H1 (cell line): ENCODE data around the gene SCARB1. TPM values are rescaled to one million over a fixed set of nuclear protein-coding genes. Genes with fewer than 3 reads are reported as not detected.
A peak's percentile ranks its signal among the peaks of the same experiment; 100 is the strongest.

Experiments used
- CTCF ChIA-PET: fragments of 300-600 bp; sonication (Branson Sonifier 250); formaldehyde crosslinking; loops from one replicate; lab custom pipeline; 2021; ENCODE audit not compliant: partially characterized antibody; lab: Charles Lee
- POLR2A ChIA-PET: fragments of 300-600 bp; sonication (Branson Sonifier 250); formaldehyde crosslinking; loops from one replicate; lab custom pipeline; 2021; ENCODE audit warnings: inconsistent platforms; ENCODE audit not compliant: partially characterized antibody; lab: Charles Lee
- DNase-seq, 2 experiments: peaks; one replicate each; pipeline versions ENCODE4 v3.0.0 to v3.0.0-alpha.2; 2010 to 2022; ENCODE audit warnings: low spot score in 2 of 2, low read depth in 1 of 2, mixed read lengths in 1 of 2
- FAIRE-seq: peaks from 2 replicates; lab custom pipeline; 2011; peaks lifted over from hg19 to GRCh38; lab: Jason Lieb, UNC
- H2AFZ ChIP-seq: 2 replicates; pipeline ENCODE4 v1.8.1; 2012; ENCODE audit warnings: low read length, inconsistent platforms
- H2AK5ac ChIP-seq: 2 replicates; pipeline ENCODE4 v1.6.1; 2013; ENCODE audit warnings: low read depth, low read length
- H2BK120ac ChIP-seq: replicated peaks from 2 replicates; pipeline ENCODE3; 2013; ENCODE audit warnings: low read depth, low read length, inconsistent platforms
- H2BK12ac ChIP-seq: 2 replicates; pipeline ENCODE4 v1.6.1; 2013; ENCODE audit warnings: low read depth, low read length
- H2BK15ac ChIP-seq: 2 replicates; pipeline ENCODE4 v1.6.1; 2013; ENCODE audit warnings: low read length
- H2BK20ac ChIP-seq: 2 replicates; pipeline ENCODE4 v1.6.1; 2013; ENCODE audit warnings: low read length
- H2BK5ac ChIP-seq: 2 replicates; pipeline ENCODE4 v1.6.1; 2013; ENCODE audit warnings: low read depth, low read length
- H3K14ac ChIP-seq: 2 replicates; pipeline ENCODE4 v1.6.1; 2013; ENCODE audit warnings: inconsistent platforms; ENCODE audit not compliant: insufficient read length
- H3K18ac ChIP-seq: 2 replicates; pipeline ENCODE4 v1.6.1; 2013; ENCODE audit warnings: low read length; ENCODE audit errors: extremely low read depth
- H3K23ac ChIP-seq: 2 replicates; pipeline ENCODE4 v1.6.1; 2013; ENCODE audit warnings: inconsistent platforms; ENCODE audit not compliant: insufficient read length
- H3K23me2 ChIP-seq: 2 replicates; pipeline ENCODE4 v1.6.1; 2013; ENCODE audit warnings: low read depth, low read length
- H3K27ac ChIP-seq: 2 replicates; pipeline ENCODE4 v1.6.1; 2011; ENCODE audit warnings: low read depth, low read length, inconsistent platforms
- H3K27me3 ChIP-seq, 4 experiments: replicated peaks in 1 of 4; 1 replicate in 1 of 4; 2 replicates in 3 of 4; pipeline versions ENCODE4 v1.6.1 to v1.8.1; 2011 to 2013; ENCODE audit warnings: low read length in 3 of 4, mild to moderate bottlenecking in 3 of 4, inconsistent platforms in 2 of 4, mixed read lengths in 2 of 4, moderate library complexity in 1 of 4; ENCODE audit not compliant: control insufficient read depth in 3 of 4, insufficient read depth in 3 of 4; ENCODE audit errors: extremely low read depth in 1 of 4
- H3K36me3 ChIP-seq, 4 experiments: 2 replicates each; pipeline versions ENCODE4 v1.6.1 to v1.8.1; 2011 to 2013; ENCODE audit warnings: mild to moderate bottlenecking in 4 of 4, low read length in 3 of 4, moderate library complexity in 2 of 4, control low read depth in 1 of 4, inconsistent platforms in 1 of 4; ENCODE audit not compliant: insufficient read depth in 4 of 4, control insufficient read depth in 2 of 4
- H3K4ac ChIP-seq: replicated peaks from 2 replicates; pipeline ENCODE3; 2013; ENCODE audit warnings: low read length, low read depth, mixed read lengths, inconsistent platforms; ENCODE audit not compliant: insufficient read length
- H3K4me1 ChIP-seq, 4 experiments: replicated peaks in 1 of 4; 1 replicate in 1 of 4; 2 replicates in 3 of 4; pipeline versions ENCODE4 v1.6.1 to v1.8.1; 2011 to 2013; ENCODE audit warnings: low read length in 3 of 4, inconsistent platforms in 2 of 4, mixed read lengths in 1 of 4; ENCODE audit not compliant: insufficient read depth in 4 of 4, control insufficient read depth in 3 of 4
- H3K4me2 ChIP-seq, 2 experiments: 2 replicates each; pipeline versions ENCODE4 v1.6.1 to v1.8.1; 2011 to 2013; ENCODE audit warnings: low read depth in 2 of 2, low read length in 2 of 2, control low read depth in 1 of 2, inconsistent platforms in 1 of 2, mild to moderate bottlenecking in 1 of 2; ENCODE audit not compliant: insufficient read depth in 1 of 2
- H3K4me3 ChIP-seq, 4 experiments: fragments of 200-600, 300-600 bp in 1 of 4; sonication (generic), shearing (Covaris generic), sonication (Bioruptor Twin) in 1 of 4; 2 replicates each; pipeline versions ENCODE4 v1.5.1 to v1.8.1; 2011 to 2016; ENCODE audit warnings: low read length in 4 of 4, low read depth in 3 of 4, control low read depth in 2 of 4, inconsistent platforms in 2 of 4, mild to moderate bottlenecking in 2 of 4, mixed read lengths in 1 of 4, moderate library complexity in 1 of 4; ENCODE audit not compliant: insufficient read depth in 2 of 4; ENCODE audit errors: extremely low read depth in 1 of 4
- H3K56ac ChIP-seq: replicated peaks from 2 replicates; pipeline ENCODE3; 2013; ENCODE audit warnings: low read depth, mild to moderate bottlenecking, mixed read lengths, low read length, inconsistent platforms; ENCODE audit not compliant: insufficient read length
- H3K79me1 ChIP-seq: 2 replicates; pipeline ENCODE4 v1.6.1; 2013; ENCODE audit warnings: low read depth, low read length, control low read depth
- H3K79me2 ChIP-seq, 2 experiments: 2 replicates each; pipeline versions ENCODE4 v1.6.1 to v1.8.1; 2012 to 2013; ENCODE audit warnings: low read length in 2 of 2, mild to moderate bottlenecking in 2 of 2, inconsistent platforms in 1 of 2; ENCODE audit not compliant: insufficient read depth in 2 of 2, control insufficient read depth in 1 of 2
- H3K9ac ChIP-seq, 4 experiments: replicated peaks in 1 of 4; 1 replicate in 1 of 4; 2 replicates in 3 of 4; pipeline versions ENCODE4 v1.6.1 to v1.8.1; 2011 to 2013; ENCODE audit warnings: low read depth in 3 of 4, low read length in 3 of 4, control low read depth in 2 of 4, mild to moderate bottlenecking in 2 of 4, moderate library complexity in 2 of 4, inconsistent platforms in 1 of 4; ENCODE audit errors: extremely low read depth in 1 of 4
- H3K9me3 ChIP-seq, 2 experiments: 2 replicates each; pipeline versions ENCODE4 v1.6.1 to v1.8.1; 2012 to 2013; ENCODE audit warnings: mild to moderate bottlenecking in 2 of 2, moderate library complexity in 2 of 2, control low read depth in 1 of 2, inconsistent platforms in 1 of 2, low read depth in 1 of 2, low read length in 1 of 2, mixed read lengths in 1 of 2; ENCODE audit not compliant: insufficient read depth in 2 of 2
- H4K20me1 ChIP-seq, 2 experiments: replicated peaks in 1 of 2; 2 replicates each; pipeline versions ENCODE3 to v1.8.1; 2011 to 2013; ENCODE audit warnings: inconsistent platforms in 2 of 2, low read length in 2 of 2, mild to moderate bottlenecking in 1 of 2; ENCODE audit not compliant: insufficient read depth in 2 of 2, control insufficient read depth in 1 of 2
- H4K5ac ChIP-seq: 2 replicates; pipeline ENCODE4 v1.6.1; 2013; ENCODE audit warnings: low read length, low read depth, mixed read lengths, inconsistent platforms; ENCODE audit not compliant: insufficient read length
- H4K8ac ChIP-seq: 2 replicates; pipeline ENCODE4 v1.8.0; 2013; ENCODE audit warnings: mild to moderate bottlenecking, moderate library complexity, low read length, inconsistent platforms; ENCODE audit not compliant: insufficient read depth; ENCODE audit errors: extremely low read depth
- H4K91ac ChIP-seq: replicated peaks from 2 replicates; pipeline ENCODE3; 2013; ENCODE audit warnings: low read length, mixed read lengths, inconsistent platforms; ENCODE audit not compliant: insufficient read length
- BACH1 ChIP-seq: IDR thresholded peaks from 2 replicates; pipeline ENCODE4 v1.6.1; 2012; ENCODE audit warnings: low read length, improper control_type of control experiment
- CHD1 ChIP-seq: IDR thresholded peaks from 2 replicates; pipeline ENCODE4 v1.6.1; 2012; ENCODE audit warnings: low read depth, low read length, improper control_type of control experiment
- GTF2F1 ChIP-seq: IDR thresholded peaks from 2 replicates; pipeline ENCODE4 v1.6.1; 2012; ENCODE audit warnings: low read depth, low read length, improper control_type of control experiment, borderline replicate concordance
- MAFK ChIP-seq: IDR thresholded peaks from 2 replicates; pipeline ENCODE4 v1.6.1; 2012; ENCODE audit warnings: low read depth, mild to moderate bottlenecking, improper control_type of control experiment, low read length
- WGBS, 2 experiments: shearing (Covaris generic) in 1 of 2; methylation state at CpG; one replicate each; pipeline versions ENCODE4 v1.1.6 to v1.1.7; 2013 to 2015; ENCODE audit warnings: low lambda C conversion rate in 2 of 2, mixed read lengths in 2 of 2, inconsistent platforms in 1 of 2, low coverage in 1 of 2, missing lambda C conversion rate in 1 of 2; ENCODE audit not compliant: insufficient replicate concordance in 2 of 2, insufficient coverage in 1 of 2, insufficient read length in 1 of 2; ENCODE audit errors: extremely low coverage in 1 of 2, missing lambda C conversion rate in 1 of 2; 5-methylcytosine and 5-hydroxymethylcytosine counted together
- polyA plus RNA-seq, 7 experiments: library from polyadenylated mRNA; depleted of rRNA in 3 of 7; stranded (reverse) in 5 of 7; unstranded in 2 of 7; fragments of >200 nt in 5 of 7; fragments of 200-250 nt in 2 of 7; gene quantifications; 1 replicate in 5 of 7; 2 replicates in 1 of 7; 4 replicates in 1 of 7; pipeline versions ENCODE4 v1.2.1 to v1.2.3, GENCODE V29; 2011 to 2013; ENCODE audit warnings: missing spikeins in 2 of 7, mixed read lengths in 2 of 7
- total RNA-seq: library from RNA; stranded (reverse); fragmentation: NEBNext Ultra II Directional; extraction: Animal tissue kit (Norgen Biotek cat#: 25700); gene quantifications from 2 replicates; pipeline ENCODE4 v1.2.1, GENCODE V29; 2021

SCARB1 gene
- total and polyA plus RNA-seq, 2 of the 8 experiments (the other 6 are each of a cell fraction or from before 2014, with no cell fraction given) = 45.3 to 57.1 TPM

DNA sequence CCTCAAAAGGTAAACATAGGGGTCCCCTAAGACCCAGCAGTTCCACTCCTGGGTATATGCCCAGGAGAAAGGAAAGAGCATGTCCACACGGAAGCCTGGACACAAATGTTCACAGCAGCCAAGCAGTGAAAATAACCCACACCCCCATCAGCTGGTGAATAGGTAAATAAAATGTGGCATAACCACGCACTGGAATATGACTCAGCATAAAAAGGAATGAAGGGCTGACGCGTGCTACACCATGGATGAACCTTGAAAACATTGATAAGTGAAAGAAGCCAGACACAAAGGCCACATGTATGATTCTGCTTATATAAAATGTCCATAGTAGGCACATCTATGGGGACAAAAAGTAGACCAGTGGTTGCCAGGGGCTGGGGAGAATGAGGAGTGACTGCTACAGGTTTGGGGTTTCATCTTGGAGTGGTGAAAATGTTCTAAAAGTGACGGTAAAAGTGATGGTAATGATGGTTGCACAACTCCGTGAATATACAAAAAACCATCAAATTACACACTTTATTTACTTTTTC is 3.8 kb upstream of the SCARB1 start:
- no peaks in the 10 kb centered on the region for H3K79me1 ChIP-seq
- H3K56ac ChIP-seq = no peak overlapping the region
- no peak overlapping the region for H3K14ac ChIP-seq
- H3K79me2 ChIP-seq = no peaks in the 10 kb centered on the region
- H2BK12ac ChIP-seq = no peak overlapping the region
- H4K5ac ChIP-seq = no peak overlapping the region
- no peak overlapping the region for H2BK120ac ChIP-seq
- no peak overlapping the region for H4K8ac ChIP-seq
- DNase-seq = no peak
- no peak overlapping the region for H3K4me3 ChIP-seq
- no peak overlapping the region for H4K91ac ChIP-seq
- 84% methylated on average over 6 of the region's 6 CpGs; no CpG with 5 or more reads in 1 of the 2 experiments for WGBS, 2 experiments
- no peaks in the 10 kb centered on the region for H3K9me3 ChIP-seq
- peaks cover 0 to 20% (median 12%) of the 10 kb centered on the region in 4 experiments; a peak in 6 of 7 replicates for H3K4me1 ChIP-seq
- H3K4me2 ChIP-seq = no peak overlapping the region
- TF ChIP-seq BACH1 = peak; percentile 64
- 0 out of 2 replicates have a peak, but pooled peaks have one; percentile 26 for TF ChIP-seq MAFK
- no peak for TF ChIP-seq GTF2F1
- no peak for TF ChIP-seq CHD1
- no peak overlapping the region for H3K9ac ChIP-seq
- no peak overlapping the region for H3K23ac ChIP-seq
- H2AFZ ChIP-seq = no peak overlapping the region
- H2BK20ac ChIP-seq = no peak overlapping the region
- POLR2A ChIA-PET = no interaction called here
- peaks cover 0 to 3% (median 0%) of the 10 kb centered on the region in 4 experiments; a peak in 2 of 7 replicates for H3K27me3 ChIP-seq
- no peaks in the 10 kb centered on the region for H4K20me1 ChIP-seq
- H2BK15ac ChIP-seq = no peak overlapping the region
- no peak overlapping the region for H3K27ac ChIP-seq
- no peak overlapping the region for H2BK5ac ChIP-seq
- H3K4ac ChIP-seq = no peak overlapping the region
- CTCF ChIA-PET = no interaction called here
- H3K18ac ChIP-seq = no peak overlapping the region
- no peak overlapping the region for H2AK5ac ChIP-seq
- no peak for FAIRE-seq
- H3K23me2 ChIP-seq = peaks cover 9% of the 10 kb centered on the region; the same call in 1 of the 2 replicates
- no peaks in the 10 kb centered on the region for H3K36me3 ChIP-seq
